ENCODE measurements around the gene HYAL4. TPM values are rescaled to one million over a fixed set of nuclear protein-coding genes. Genes with fewer than 3 reads are reported as not detected.
"Not testable (repeated sequence)": the region's sequence is repeated elsewhere in the genome, so short reads cannot be mapped to it uniquely, and the experiment has no call there.

HYAL4 gene
- total and polyA plus RNA-seq, 2 donors (not counting 1 experiment from before 2014, with no cell fraction given): 0.42 TPM; not detected in 1

- H3K9me3 ChIP-seq (ENCODE audit: control extremely low read depth in 1 of 3, control insufficient read depth in 2 of 3, insufficient read depth in 1 of 3, low read length in 2 of 3): no peaks in the 10 kb centered on the region
- no peaks in the 10 kb centered on the region for H4K20me1 ChIP-seq (ENCODE audit: control insufficient read depth, insufficient read depth, low read length, poor library complexity, severe bottlenecking)
- no peak for DNase-seq
- ATAC-seq (ENCODE audit: low read depth): no peak
- ChIA-PET CTCF (no interaction called here), POLR2A (no interaction called here)
- peaks cover 0 to 4% of the 10 kb centered on the region in 2 donors for H3K4me1 ChIP-seq (ENCODE audit: control insufficient read depth in 2 of 2, insufficient read depth in 2 of 2, low read length in 2 of 2)
- peaks cover 9% of the 10 kb centered on the region for H3K27me3 Mint-ChIP-seq
- no peaks in the 10 kb centered on the region for H3K27me3 ChIP-seq (replicated peaks in 1 of 4; ENCODE audit: control extremely low read depth in 1 of 4, control insufficient read depth in 3 of 4, insufficient read depth in 4 of 4, low read length in 3 of 4)
- H3K9me3 Mint-ChIP-seq (ENCODE audit: insufficient read depth): no peaks in the 10 kb centered on the region
- WGBS (ENCODE audit: insufficient coverage): 83% methylated on average over 1 of the region's 2 CpGs
- TF ChIP-seq EZH2 (IDR thresholded peaks at IDR 0.05; ENCODE audit: borderline replicate concordance, insufficient read depth, low read depth, low read length, poor library complexity, severe bottlenecking): no peak
- TF ChIP-seq, protein P1, sequence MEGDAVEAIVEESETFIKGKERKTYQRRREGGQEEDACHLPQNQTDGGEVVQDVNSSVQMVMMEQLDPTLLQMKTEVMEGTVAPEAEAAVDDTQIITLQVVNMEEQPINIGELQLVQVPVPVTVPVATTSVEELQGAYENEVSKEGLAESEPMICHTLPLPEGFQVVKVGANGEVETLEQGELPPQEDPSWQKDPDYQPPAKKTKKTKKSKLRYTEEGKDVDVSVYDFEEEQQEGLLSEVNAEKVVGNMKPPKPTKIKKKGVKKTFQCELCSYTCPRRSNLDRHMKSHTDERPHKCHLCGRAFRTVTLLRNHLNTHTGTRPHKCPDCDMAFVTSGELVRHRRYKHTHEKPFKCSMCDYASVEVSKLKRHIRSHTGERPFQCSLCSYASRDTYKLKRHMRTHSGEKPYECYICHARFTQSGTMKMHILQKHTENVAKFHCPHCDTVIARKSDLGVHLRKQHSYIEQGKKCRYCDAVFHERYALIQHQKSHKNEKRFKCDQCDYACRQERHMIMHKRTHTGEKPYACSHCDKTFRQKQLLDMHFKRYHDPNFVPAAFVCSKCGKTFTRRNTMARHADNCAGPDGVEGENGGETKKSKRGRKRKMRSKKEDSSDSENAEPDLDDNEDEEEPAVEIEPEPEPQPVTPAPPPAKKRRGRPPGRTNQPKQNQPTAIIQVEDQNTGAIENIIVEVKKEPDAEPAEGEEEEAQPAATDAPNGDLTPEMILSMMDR (IDR thresholded peaks at IDR 0.05): no peak
- peaks cover 9% of the 10 kb centered on the region for H3K4me1 Mint-ChIP-seq
- no peak overlapping the region for H3K27ac ChIP-seq (ENCODE audit: low read length in 2 of 2)
- no peak overlapping the region for H3K4me2 ChIP-seq (replicated peaks; ENCODE audit: low read depth, low read length, poor library complexity, severe bottlenecking)
- no peak overlapping the region for H2AFZ ChIP-seq (ENCODE audit: insufficient read depth, low read depth, low read length, poor library complexity, severe bottlenecking)
- H3K36me3 ChIP-seq (replicated peaks in 1 of 2; ENCODE audit: control extremely low read depth in 1 of 2, control insufficient read depth in 1 of 2, extremely low read depth in 1 of 2, insufficient read depth in 2 of 2, low read length in 1 of 2): no peaks in the 10 kb centered on the region
- H3K9ac ChIP-seq (ENCODE audit: low read length): no peak overlapping the region
- intact Hi-C loops (cut with micrococcal nuclease): no loop called here
- no peak overlapping the region for H3K27ac Mint-ChIP-seq
- no peak overlapping the region for H3K4me3 Mint-ChIP-seq
- no peak overlapping the region for H3K4me3 ChIP-seq (ENCODE audit: control extremely low read depth in 1 of 5, extremely low read depth in 1 of 5, insufficient read depth in 1 of 5, low read depth in 2 of 5, low read length in 4 of 5)
- no peaks in the 10 kb centered on the region for H3K79me2 ChIP-seq (ENCODE audit: control insufficient read depth, insufficient read depth, low read length)
Measured at GRCh38 chr7:123828805-123829204, 16.2 kb upstream of the HYAL4 start.

GRCh38 chr7:123836656-123837055, 8.3 kb upstream of the HYAL4 start:
- no peak overlapping the region for H3K27ac ChIP-seq (ENCODE audit: low read length in 2 of 2)
- no peaks in the 10 kb centered on the region for H3K79me2 ChIP-seq (ENCODE audit: control insufficient read depth, insufficient read depth, low read length)
- 100% methylated on average over 2 of the region's 4 CpGs for WGBS (ENCODE audit: insufficient coverage)
- TF ChIP-seq, protein P1 (IDR thresholded peaks at IDR 0.05): no peak
- TF ChIP-seq EZH2 (IDR thresholded peaks at IDR 0.05; ENCODE audit: borderline replicate concordance, insufficient read depth, low read depth, low read length, poor library complexity, severe bottlenecking): no peak
- no peak overlapping the region for H2AFZ ChIP-seq (ENCODE audit: insufficient read depth, low read depth, low read length, poor library complexity, severe bottlenecking)
- H3K27me3 Mint-ChIP-seq: peaks cover 5% of the 10 kb centered on the region
- no peaks in the 10 kb centered on the region for H3K36me3 ChIP-seq (replicated peaks in 1 of 2; ENCODE audit: control extremely low read depth in 1 of 2, control insufficient read depth in 1 of 2, extremely low read depth in 1 of 2, insufficient read depth in 2 of 2, low read length in 1 of 2)
- no peaks in the 10 kb centered on the region for H3K4me1 ChIP-seq (ENCODE audit: control insufficient read depth in 2 of 2, insufficient read depth in 2 of 2, low read length in 2 of 2)
- ChIA-PET POLR2A (no interaction called here), CTCF (no interaction called here)
- no peaks in the 10 kb centered on the region for H3K27me3 ChIP-seq (replicated peaks in 1 of 4; ENCODE audit: control extremely low read depth in 1 of 4, control insufficient read depth in 3 of 4, insufficient read depth in 4 of 4, low read length in 3 of 4)
- no peaks in the 10 kb centered on the region for H4K20me1 ChIP-seq (ENCODE audit: control insufficient read depth, insufficient read depth, low read length, poor library complexity, severe bottlenecking)
- no peak overlapping the region for H3K4me2 ChIP-seq (replicated peaks; ENCODE audit: low read depth, low read length, poor library complexity, severe bottlenecking)
- H3K9ac ChIP-seq (ENCODE audit: low read length): no peak overlapping the region
- DNase-seq: no peak
- H3K27ac Mint-ChIP-seq: no peak overlapping the region
- peaks cover 0 to 2% (median 0%) of the 10 kb centered on the region in 3 donors for H3K9me3 ChIP-seq (ENCODE audit: control extremely low read depth in 1 of 3, control insufficient read depth in 2 of 3, insufficient read depth in 1 of 3, low read length in 2 of 3)
- intact Hi-C loops (cut with micrococcal nuclease): no loop called here
- no peak for ATAC-seq (ENCODE audit: low read depth)
- no peaks in the 10 kb centered on the region for H3K4me1 Mint-ChIP-seq
- H3K4me3 ChIP-seq (ENCODE audit: control extremely low read depth in 1 of 5, extremely low read depth in 1 of 5, insufficient read depth in 1 of 5, low read depth in 2 of 5, low read length in 4 of 5): no peak overlapping the region
- H3K9me3 Mint-ChIP-seq (ENCODE audit: insufficient read depth): peaks cover 3% of the 10 kb centered on the region
- H3K4me3 Mint-ChIP-seq: no peak overlapping the region

DNA sequence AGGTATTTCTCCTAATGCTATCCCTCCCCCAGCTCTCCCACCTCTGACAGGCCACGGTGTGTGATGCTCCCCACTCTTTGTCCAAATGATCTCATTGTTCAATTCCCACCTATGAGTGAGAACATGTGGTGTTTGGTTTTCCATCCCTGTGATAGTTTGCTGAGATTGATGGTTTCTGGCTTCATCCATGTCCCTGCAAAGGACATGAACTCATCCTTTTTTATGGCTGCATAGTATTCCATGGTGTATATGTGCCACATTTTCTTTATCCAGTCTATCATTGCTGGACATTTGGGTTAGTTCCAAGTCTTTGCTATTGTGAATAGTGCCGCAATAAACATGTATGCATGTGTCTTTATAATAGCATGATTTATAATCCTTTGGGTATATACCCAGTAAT, 5.9 kb upstream of the HYAL4 start:
- H3K36me3 ChIP-seq (replicated peaks in 1 of 2; ENCODE audit: control extremely low read depth in 1 of 2, control insufficient read depth in 1 of 2, extremely low read depth in 1 of 2, insufficient read depth in 2 of 2, low read length in 1 of 2); H3K9ac ChIP-seq (ENCODE audit: low read length); ATAC-seq (ENCODE audit: low read depth); H3K4me2 ChIP-seq (replicated peaks; ENCODE audit: low read depth, low read length, poor library complexity, severe bottlenecking); H3K27me3 ChIP-seq (replicated peaks in 1 of 4; ENCODE audit: control extremely low read depth in 1 of 4, control insufficient read depth in 3 of 4, insufficient read depth in 4 of 4, low read length in 3 of 4); H3K4me1 Mint-ChIP-seq; H3K27ac Mint-ChIP-seq; H4K20me1 ChIP-seq (ENCODE audit: control insufficient read depth, insufficient read depth, low read length, poor library complexity, severe bottlenecking); H3K4me3 Mint-ChIP-seq; H3K79me2 ChIP-seq (ENCODE audit: control insufficient read depth, insufficient read depth, low read length); H3K9me3 ChIP-seq (ENCODE audit: control extremely low read depth in 1 of 3, control insufficient read depth in 2 of 3, insufficient read depth in 1 of 3, low read length in 2 of 3); H3K4me3 ChIP-seq (ENCODE audit: control extremely low read depth in 1 of 5, extremely low read depth in 1 of 5, insufficient read depth in 1 of 5, low read depth in 2 of 5, low read length in 4 of 5); H3K4me1 ChIP-seq (ENCODE audit: control insufficient read depth in 2 of 2, insufficient read depth in 2 of 2, low read length in 2 of 2); POLR2A ChIA-PET; intact Hi-C loops (cut with micrococcal nuclease); H2AFZ ChIP-seq (ENCODE audit: insufficient read depth, low read depth, low read length, poor library complexity, severe bottlenecking); DNase-seq; H3K9me3 Mint-ChIP-seq (ENCODE audit: insufficient read depth); H3K27ac ChIP-seq (ENCODE audit: low read length in 2 of 2): not testable (repeated sequence)
- CTCF ChIA-PET: interaction anchor here (0.7 kb wide), 1 partner anchor 178 kb away, joined by 5 read pairs; no protein-coding TSS in a partner anchor
- WGBS (ENCODE audit: insufficient coverage): no CpG with 5 or more reads among the region's 2 CpGs
- peaks cover 12% of the 10 kb centered on the region for H3K27me3 Mint-ChIP-seq
